ENCODE results near the gene MYH10. TPM values are rescaled to one million over a fixed set of nuclear protein-coding genes. Genes with fewer than 3 reads are reported as not detected.

MYH10 gene
- total and polyA plus RNA-seq, 4 donors: 205 to 1,963 (median 819) TPM

DNA sequence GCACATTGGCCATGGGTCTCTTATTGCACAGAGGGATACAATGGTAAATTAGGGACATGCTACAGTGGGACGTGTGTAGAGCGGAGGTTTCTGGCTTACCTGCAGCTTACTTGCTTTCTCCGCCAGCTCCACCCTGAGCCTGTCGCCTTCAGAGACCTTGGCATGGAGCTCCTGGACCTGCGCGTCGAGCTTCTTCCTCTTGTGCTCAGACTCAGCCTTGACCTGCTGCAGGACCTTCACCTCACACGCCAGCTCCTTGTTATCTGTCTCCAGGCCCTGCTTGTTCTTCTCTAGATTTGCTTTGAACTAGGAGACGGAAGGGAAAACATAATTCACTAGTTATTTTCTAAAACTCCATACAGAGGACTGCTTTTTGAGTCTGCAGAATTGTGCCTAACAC lies 131.4 kb downstream of the MYH10 start:
- Histone ChIP-seq H3K4me3 (ENCODE audit: low read length in 2 of 2) (no peak overlapping the region), H3K36me3 (ENCODE audit: control insufficient read depth in 1 of 2, insufficient read depth in 2 of 2, low read length in 1 of 2) (peaks cover 2 to 28% of the 10 kb centered on the region in 2 donors), H3K27ac (ENCODE audit: low read depth in 1 of 2, low read length in 2 of 2) (peak overlapping the region in 1 of 2 donors; percentile 8), H3K9me3 (ENCODE audit: control insufficient read depth, low read length) (no peaks in the 10 kb centered on the region), H3K27me3 (ENCODE audit: control insufficient read depth in 1 of 2, insufficient read depth in 2 of 2, low read length in 1 of 2) (no peaks in the 10 kb centered on the region), H3K4me1 (ENCODE audit: control insufficient read depth in 1 of 2, insufficient read depth in 2 of 2, low read length in 2 of 2) (no peaks in the 10 kb centered on the region)
- DNase-seq (peak; percentile 28 to 44), ATAC-seq (ENCODE audit: low FRiP score) (no peak)
- WGBS, 2 donors: 82 to 83% methylated on average over 9 of the region's 9 CpGs
- intact Hi-C loops (cut with DNase I): no loop called here

DNA sequence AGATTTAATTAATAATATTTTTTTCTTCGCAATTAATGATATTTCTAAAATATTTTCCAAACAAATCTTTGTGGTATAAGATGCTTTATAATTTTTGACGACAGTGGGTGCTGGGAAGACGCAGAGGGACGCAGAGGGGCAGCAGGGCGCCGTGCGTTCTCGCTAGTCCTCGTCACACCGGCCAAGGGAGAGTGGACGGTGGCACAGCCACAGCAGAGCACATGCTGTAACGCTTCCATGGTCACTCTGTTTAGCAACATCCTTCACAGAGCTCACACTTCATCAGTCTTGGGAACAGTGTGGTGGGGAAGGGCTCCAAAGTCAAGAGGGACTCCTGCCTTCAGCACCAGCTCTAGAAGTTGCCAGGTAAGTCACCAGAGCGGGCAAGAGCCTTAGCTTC lies 134.4 kb downstream of the MYH10 start:
- intact Hi-C loops (cut with DNase I): no loop called here
- H3K36me3 ChIP-seq (ENCODE audit: control insufficient read depth in 1 of 2, insufficient read depth in 2 of 2, low read length in 1 of 2): peaks cover 0 to 31% of the 10 kb centered on the region in 2 donors

DNA sequence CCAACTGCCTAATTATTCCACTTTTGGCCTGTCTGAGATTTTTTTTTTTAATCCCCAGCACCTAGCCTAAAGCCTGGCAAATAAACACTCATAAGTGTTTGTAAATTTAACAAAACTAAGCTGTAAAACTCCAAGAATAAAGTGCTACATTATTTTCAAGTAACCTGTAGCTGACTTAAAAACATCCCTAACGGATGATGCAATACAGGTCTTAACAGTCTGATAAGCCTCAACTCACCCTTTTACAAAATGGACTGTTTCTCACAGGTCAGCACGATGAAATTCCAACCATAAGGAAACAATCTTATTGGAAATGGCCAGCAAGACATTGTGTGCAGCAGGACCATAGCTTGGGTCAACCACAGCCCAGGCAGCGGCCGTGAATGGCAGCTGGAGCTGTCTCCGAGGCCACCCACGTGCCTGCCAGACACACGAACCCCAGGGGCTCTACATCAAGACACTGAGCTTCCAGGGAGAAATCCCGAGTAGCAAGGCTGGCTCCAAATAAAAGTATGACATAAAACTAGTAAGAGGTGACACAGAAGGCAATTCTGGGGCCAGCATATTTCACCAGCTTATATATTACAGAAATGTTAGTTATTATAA lies 135.9 kb downstream of the MYH10 start:
- H3K27ac ChIP-seq (ENCODE audit: low read depth in 1 of 2, low read length in 2 of 2): peak overlapping the region in 1 of 2 donors; percentile 70
- peaks cover 0 to 31% of the 10 kb centered on the region in 2 donors for H3K36me3 ChIP-seq (ENCODE audit: control insufficient read depth in 1 of 2, insufficient read depth in 2 of 2, low read length in 1 of 2)
- peak; percentile 20 to 56 for DNase-seq
- no peak overlapping the region for H3K4me3 ChIP-seq (ENCODE audit: low read length in 2 of 2)
- WGBS, 2 donors: 46 to 61% methylated on average over 8 of the region's 8 CpGs
- no peaks in the 10 kb centered on the region for H3K4me1 ChIP-seq (ENCODE audit: control insufficient read depth in 1 of 2, insufficient read depth in 2 of 2, low read length in 2 of 2)
- intact Hi-C loops (cut with DNase I): no loop called here
- no peaks in the 10 kb centered on the region for H3K27me3 ChIP-seq (ENCODE audit: control insufficient read depth in 1 of 2, insufficient read depth in 2 of 2, low read length in 1 of 2)
- ATAC-seq (ENCODE audit: low FRiP score): no peak
- no peaks in the 10 kb centered on the region for H3K9me3 ChIP-seq (ENCODE audit: control insufficient read depth, low read length)

More for the DNA sequence above, 134.4 kb downstream of the MYH10 start:
- peak; percentile 27 to 38 for DNase-seq
- no peak overlapping the region for H3K4me3 ChIP-seq (ENCODE audit: low read length in 2 of 2)
- H3K27me3 ChIP-seq (ENCODE audit: control insufficient read depth in 1 of 2, insufficient read depth in 2 of 2, low read length in 1 of 2): no peaks in the 10 kb centered on the region
- H3K27ac ChIP-seq (ENCODE audit: low read depth in 1 of 2, low read length in 2 of 2): no peak overlapping the region
- no peaks in the 10 kb centered on the region for H3K4me1 ChIP-seq (ENCODE audit: control insufficient read depth in 1 of 2, insufficient read depth in 2 of 2, low read length in 2 of 2)
- WGBS, 2 donors: 72 to 75% methylated on average over 13 of the region's 13 CpGs
- H3K9me3 ChIP-seq (ENCODE audit: control insufficient read depth, low read length): no peaks in the 10 kb centered on the region
- ATAC-seq (ENCODE audit: low FRiP score): no peak

DNA sequence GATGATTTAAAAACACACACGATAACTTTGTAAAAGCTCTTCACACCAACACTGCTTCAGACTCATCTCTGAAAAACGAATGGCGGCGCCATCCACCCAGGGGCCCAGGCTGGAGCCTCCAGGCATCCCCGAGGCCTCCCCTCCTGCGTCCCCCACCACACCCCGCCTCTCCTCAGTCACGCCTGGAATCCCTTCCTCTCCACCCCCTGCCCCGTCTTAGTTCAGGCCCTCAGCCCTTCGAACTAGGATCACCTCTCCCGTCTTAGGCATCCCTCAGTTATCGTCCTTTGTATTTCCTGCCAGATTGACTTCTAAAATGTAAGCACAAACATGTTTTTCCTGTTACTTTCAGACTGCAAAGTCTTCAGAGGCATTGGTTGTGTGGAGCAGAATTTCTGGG lies 136.5 kb downstream of the MYH10 start:
- intact Hi-C loops (cut with DNase I): no loop called here
- peak; percentile 41 to 69 for DNase-seq
- H3K4me1 ChIP-seq (ENCODE audit: control insufficient read depth in 1 of 2, insufficient read depth in 2 of 2, low read length in 2 of 2): no peaks in the 10 kb centered on the region
- 65 to 67% methylated on average over 12 of the region's 12 CpGs for WGBS, 2 donors
- ATAC-seq (ENCODE audit: low FRiP score): no peak
- H3K9me3 ChIP-seq (ENCODE audit: control insufficient read depth, low read length): no peaks in the 10 kb centered on the region
- H3K36me3 ChIP-seq (ENCODE audit: control insufficient read depth in 1 of 2, insufficient read depth in 2 of 2, low read length in 1 of 2): peaks cover 0 to 25% of the 10 kb centered on the region in 2 donors
- peak overlapping the region in 1 of 2 donors; percentile 26 for H3K27ac ChIP-seq (ENCODE audit: low read depth in 1 of 2, low read length in 2 of 2)
- no peak overlapping the region for H3K4me3 ChIP-seq (ENCODE audit: low read length in 2 of 2)
- no peaks in the 10 kb centered on the region for H3K27me3 ChIP-seq (ENCODE audit: control insufficient read depth in 1 of 2, insufficient read depth in 2 of 2, low read length in 1 of 2)

DNA sequence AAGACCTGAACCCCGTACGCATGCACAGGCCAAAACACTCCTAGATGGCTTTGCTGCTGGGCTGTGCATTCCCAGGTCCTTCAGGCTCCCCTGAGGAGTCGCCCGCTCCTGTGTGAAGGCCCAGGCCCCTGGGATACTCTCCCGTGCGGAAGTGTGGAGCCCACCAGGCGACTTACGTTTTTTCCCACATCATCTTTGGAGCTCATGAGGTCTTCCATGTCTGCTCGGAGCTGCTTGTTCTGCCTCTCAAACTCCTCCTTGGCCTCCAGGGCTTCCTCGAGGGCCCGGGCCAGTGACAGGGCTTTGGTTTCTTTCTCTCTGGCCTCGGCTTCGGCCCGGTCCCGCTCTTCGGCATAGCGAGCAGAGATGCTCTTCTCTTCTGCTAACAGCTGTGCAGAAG lies 138.4 kb downstream of the MYH10 start:
- intact Hi-C loops (cut with DNase I): no loop called here

DNA sequence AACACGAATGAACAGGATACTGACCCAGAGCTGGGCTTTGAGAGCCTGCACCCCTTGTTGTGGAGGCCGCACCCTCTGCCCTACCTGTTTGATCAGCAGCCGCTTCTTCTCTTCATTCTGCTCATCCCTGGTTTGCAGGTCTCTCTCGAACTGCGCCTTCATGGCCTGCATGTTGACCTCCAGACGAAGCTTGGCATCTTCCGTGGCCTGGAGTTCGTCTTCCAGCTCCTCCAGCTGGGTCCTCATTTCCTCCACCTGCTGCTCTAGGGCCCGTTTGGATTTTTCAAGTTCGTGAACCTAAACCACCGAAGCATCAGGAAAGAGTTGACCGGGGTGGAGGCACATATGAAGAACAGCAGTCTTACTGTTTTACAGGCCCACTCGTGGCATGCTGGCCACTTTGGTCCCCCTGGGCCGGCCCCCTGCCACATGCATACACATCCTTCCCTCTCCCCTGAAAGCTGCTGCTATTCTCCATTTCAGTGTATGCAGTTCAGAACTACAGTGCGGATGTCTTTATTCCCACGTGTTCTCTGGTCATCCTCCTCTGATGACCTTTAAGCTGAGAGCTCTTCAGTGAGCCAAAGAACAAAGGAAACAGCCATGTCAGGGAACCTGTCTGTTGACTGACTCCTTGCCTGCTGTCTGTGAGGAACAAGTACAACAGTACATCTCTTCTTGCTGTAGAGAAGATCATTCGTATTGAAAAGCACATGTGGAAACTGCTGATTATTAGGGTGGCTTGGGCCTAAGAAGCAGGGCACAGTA lies 140.1 kb downstream of the MYH10 start:
- 64 to 73% methylated on average over 17 of the region's 17 CpGs for WGBS, 2 donors
- intact Hi-C loops (cut with DNase I): no loop called here
- ATAC-seq (ENCODE audit: low FRiP score) (no peak), DNase-seq (peak; percentile 39 to 64)
- H3K4me3 ChIP-seq (ENCODE audit: low read length in 2 of 2): no peak overlapping the region
- H3K27me3 ChIP-seq (ENCODE audit: control insufficient read depth in 1 of 2, insufficient read depth in 2 of 2, low read length in 1 of 2): no peaks in the 10 kb centered on the region
- no peaks in the 10 kb centered on the region for H3K9me3 ChIP-seq (ENCODE audit: control insufficient read depth, low read length)
- peak overlapping the region in 1 of 2 donors; percentile 37 for H3K27ac ChIP-seq (ENCODE audit: low read depth in 1 of 2, low read length in 2 of 2)
- H3K4me1 ChIP-seq (ENCODE audit: control insufficient read depth in 1 of 2, insufficient read depth in 2 of 2, low read length in 2 of 2): no peaks in the 10 kb centered on the region
- peaks cover 9 to 31% of the 10 kb centered on the region in 2 donors for H3K36me3 ChIP-seq (ENCODE audit: control insufficient read depth in 1 of 2, insufficient read depth in 2 of 2, low read length in 1 of 2)

More for the DNA sequence above, 138.4 kb downstream of the MYH10 start:
- 85 to 89% methylated on average over 17 of the region's 17 CpGs for WGBS, 2 donors
- Histone ChIP-seq H3K4me3 (ENCODE audit: low read length in 2 of 2) (no peak overlapping the region), H3K9me3 (ENCODE audit: control insufficient read depth, low read length) (no peaks in the 10 kb centered on the region), H3K4me1 (ENCODE audit: control insufficient read depth in 1 of 2, insufficient read depth in 2 of 2, low read length in 2 of 2) (no peaks in the 10 kb centered on the region), H3K36me3 (ENCODE audit: control insufficient read depth in 1 of 2, insufficient read depth in 2 of 2, low read length in 1 of 2) (peaks cover 0 to 36% of the 10 kb centered on the region in 2 donors), H3K27me3 (ENCODE audit: control insufficient read depth in 1 of 2, insufficient read depth in 2 of 2, low read length in 1 of 2) (no peaks in the 10 kb centered on the region), H3K27ac (ENCODE audit: low read depth in 1 of 2, low read length in 2 of 2) (no peak overlapping the region)
- DNase-seq (peak; percentile 30 to 69), ATAC-seq (ENCODE audit: low FRiP score) (no peak)

DNA sequence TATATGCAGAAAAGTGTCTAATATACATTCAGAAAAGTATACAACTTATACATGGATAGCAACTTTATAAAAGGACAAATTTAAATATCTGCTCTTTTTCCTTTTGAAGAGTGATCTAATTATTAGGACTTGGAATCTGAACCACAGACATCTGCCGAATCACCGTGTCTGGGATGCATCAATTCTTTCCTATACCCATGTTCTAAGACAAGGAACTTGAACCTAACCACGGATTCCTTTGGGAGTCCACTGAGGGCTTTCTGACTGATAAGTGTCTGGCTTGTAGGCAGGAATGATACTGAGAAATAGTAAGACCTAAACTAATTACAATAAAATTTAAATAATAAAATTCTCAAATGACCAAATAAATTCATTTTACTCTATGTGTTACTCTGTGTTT lies 140.7 kb downstream of the MYH10 start:
- DNase-seq: no peak
- peaks cover 9 to 31% of the 10 kb centered on the region in 2 donors for H3K36me3 ChIP-seq (ENCODE audit: control insufficient read depth in 1 of 2, insufficient read depth in 2 of 2, low read length in 1 of 2)
- WGBS, 2 donors: 74 to 78% methylated on average over 3 of the region's 3 CpGs

DNA sequence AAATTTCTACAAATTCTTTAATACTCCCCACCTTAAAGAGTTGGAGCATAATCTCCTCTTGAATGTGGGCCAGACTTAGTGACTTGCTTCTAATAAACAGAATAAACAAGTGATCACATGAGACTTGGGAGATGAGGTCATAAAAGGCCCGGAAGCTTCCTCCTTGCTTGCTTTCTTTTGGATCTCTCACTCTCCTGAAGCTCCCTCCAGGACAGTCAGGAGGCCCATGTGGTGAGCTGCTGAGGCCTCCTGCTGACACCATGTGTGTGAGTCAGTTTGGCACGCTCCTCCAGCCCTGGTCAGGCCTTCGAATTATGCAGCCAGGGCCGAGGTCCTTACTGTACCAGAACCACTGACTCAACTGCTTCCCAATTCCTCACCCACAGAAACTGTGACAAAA lies 141.6 kb downstream of the MYH10 start:
- Histone ChIP-seq H3K27me3 (ENCODE audit: control insufficient read depth in 1 of 2, insufficient read depth in 2 of 2, low read length in 1 of 2) (no peaks in the 10 kb centered on the region), H3K27ac (ENCODE audit: low read depth in 1 of 2, low read length in 2 of 2) (no peak overlapping the region), H3K4me1 (ENCODE audit: control insufficient read depth in 1 of 2, insufficient read depth in 2 of 2, low read length in 2 of 2) (no peaks in the 10 kb centered on the region), H3K9me3 (ENCODE audit: control insufficient read depth, low read length) (no peaks in the 10 kb centered on the region), H3K4me3 (ENCODE audit: low read length in 2 of 2) (no peak overlapping the region), H3K36me3 (ENCODE audit: control insufficient read depth in 1 of 2, insufficient read depth in 2 of 2, low read length in 1 of 2) (peaks cover 13 to 29% of the 10 kb centered on the region in 2 donors)
- 14 to 18% methylated on average over 4 of the region's 4 CpGs for WGBS, 2 donors
- peak; percentile 90 for ATAC-seq (ENCODE audit: low FRiP score)
- peak; percentile 87 to 89 for DNase-seq
- intact Hi-C loops (cut with DNase I): loop anchor here in 1 of 2 donors (10.0 kb wide), 1 partner anchor 54 kb away; the partner anchor contains the start of gene NDEL1

More for the DNA sequence above, 140.7 kb downstream of the MYH10 start:
- H3K4me3 ChIP-seq (ENCODE audit: low read length in 2 of 2): no peak overlapping the region
- no peak overlapping the region for H3K27ac ChIP-seq (ENCODE audit: low read depth in 1 of 2, low read length in 2 of 2)
- no peaks in the 10 kb centered on the region for H3K9me3 ChIP-seq (ENCODE audit: control insufficient read depth, low read length)
- no peaks in the 10 kb centered on the region for H3K27me3 ChIP-seq (ENCODE audit: control insufficient read depth in 1 of 2, insufficient read depth in 2 of 2, low read length in 1 of 2)
- no peak for ATAC-seq (ENCODE audit: low FRiP score)
- intact Hi-C loops (cut with DNase I): loop anchor here in 1 of 2 donors (10.0 kb wide), 1 partner anchor 55 kb away; the partner anchor contains the start of gene NDEL1
- H3K4me1 ChIP-seq (ENCODE audit: control insufficient read depth in 1 of 2, insufficient read depth in 2 of 2, low read length in 2 of 2): no peaks in the 10 kb centered on the region

All from aorta (tissue), 5 donors.